GM23338 (cell line): ENCODE data around the gene PLA2R1. TPM values are rescaled to one million over a fixed set of nuclear protein-coding genes. Genes with fewer than 3 reads are reported as not detected.

ENCODE experiments used
- ATAC-seq: fragments of 200-7000 bp; cut with Tn5 transposase; 3 replicates; pipeline ENCODE4 v1.9.1; 2020
- DNase-seq: peaks from one replicate; pipeline ENCODE4 v3.0.0-alpha.2; 2015; ENCODE audit warnings: low spot score
- H2AFZ ChIP-seq: fragments of 200-600 bp; sonication (generic); 2 replicates; pipeline ENCODE4 v1.8.0; 2016; ENCODE audit warnings: antibody characterized with exemption, mild to moderate bottlenecking, moderate library complexity
- H3F3A ChIP-seq: fragments of 200-600 bp; sonication (generic); replicated peaks from 2 replicates; pipeline ENCODE4 v1.8.0; 2017; ENCODE audit warnings: antibody characterized with exemption, mixed run types, low read depth
- H3K27ac ChIP-seq: fragments of 200-600 bp; sonication (generic); 2 replicates; pipeline ENCODE4 v1.6.1; 2016; ENCODE audit warnings: low read depth
- H3K27me3 ChIP-seq: fragments of 200-600 bp; sonication (generic); 2 replicates; pipeline ENCODE4 v1.8.0; 2016; ENCODE audit warnings: mild to moderate bottlenecking, mixed run types, moderate library complexity; ENCODE audit not compliant: insufficient read depth
- H3K36me3 ChIP-seq: fragments of 200-600 bp; sonication (generic); 2 replicates; pipeline ENCODE4 v1.8.0; 2016; ENCODE audit warnings: mild to moderate bottlenecking; ENCODE audit not compliant: insufficient read depth
- H3K4me1 ChIP-seq: fragments of 200-600 bp; sonication (generic); 2 replicates; pipeline ENCODE4 v1.8.0; 2016; ENCODE audit warnings: mild to moderate bottlenecking, moderate library complexity; ENCODE audit not compliant: insufficient read depth
- H3K4me2 ChIP-seq: fragments of 200-600 bp; sonication (generic); 2 replicates; pipeline ENCODE4 v1.7.1; 2017; ENCODE audit warnings: mixed run types
- H3K4me3 ChIP-seq: fragments of 200-600 bp; sonication (generic); 2 replicates; pipeline ENCODE4 v1.6.1; 2016; ENCODE audit warnings: mixed run types
- H3K79me2 ChIP-seq: fragments of 200-600 bp; sonication (generic); replicated peaks from 2 replicates; pipeline ENCODE4 v1.8.0; 2017; ENCODE audit warnings: mild to moderate bottlenecking; ENCODE audit not compliant: insufficient read depth
- H3K9me2 ChIP-seq: fragments of 200-600 bp; sonication (generic); 2 replicates; pipeline ENCODE4 v1.8.0; 2017; ENCODE audit not compliant: insufficient read depth
- H4K20me1 ChIP-seq: fragments of 200-600 bp; sonication (generic); replicated peaks from 2 replicates; pipeline ENCODE4 v1.8.0; 2017; ENCODE audit warnings: mild to moderate bottlenecking; ENCODE audit not compliant: insufficient read depth
- H3K27ac Mint-ChIP-seq: 2 replicates; pipeline ENCODE4 v1.8.0; 2020; ENCODE audit warnings: inconsistent platforms, mild to moderate bottlenecking, moderate library complexity, mixed read lengths
- H3K27me3 Mint-ChIP-seq: 3 replicates; pipeline ENCODE4 v1.8.0; 2022; ENCODE audit warnings: low read depth, mild to moderate bottlenecking, moderate library complexity, mixed read lengths, inconsistent platforms; ENCODE audit not compliant: insufficient read depth, poor library complexity
- H3K36me3 Mint-ChIP-seq: 3 replicates; pipeline ENCODE4 v1.8.0; 2021; ENCODE audit warnings: low read depth, mild to moderate bottlenecking, inconsistent platforms, moderate library complexity, mixed read lengths
- H3K4me1 Mint-ChIP-seq: 3 replicates; pipeline ENCODE4 v1.8.0; 2020; ENCODE audit warnings: mild to moderate bottlenecking, inconsistent platforms, mixed read lengths
- H3K4me3 Mint-ChIP-seq: 3 replicates; pipeline ENCODE4 v1.8.0; 2021; ENCODE audit warnings: moderate library complexity, mild to moderate bottlenecking, inconsistent platforms, mixed read lengths
- H3K9me3 Mint-ChIP-seq: 3 replicates; pipeline ENCODE4 v1.8.0; 2020; ENCODE audit warnings: moderate library complexity, mild to moderate bottlenecking, inconsistent platforms, mixed read lengths
- CREB1 ChIP-seq: fragments of 250-450 bp; sonication (Bioruptor Pico); IDR thresholded peaks from 2 replicates; pipeline ENCODE4 v1.5.0; 2020; ENCODE audit warnings: low read depth, mild to moderate bottlenecking, moderate library complexity
- ETS1 ChIP-seq: IDR thresholded peaks from 2 replicates; pipeline ENCODE4 v1.6.1; 2016; ENCODE audit warnings: antibody characterized with exemption
- EZH2phosphoT487 ChIP-seq: fragments of 200-600 bp; sonication (generic); IDR thresholded peaks from one replicate; pipeline ENCODE4 v1.8.1; 2018; ENCODE audit warnings: antibody characterized with exemption; ENCODE audit not compliant: unreplicated experiment
- JUNB ChIP-seq: IDR thresholded peaks from one replicate; pipeline ENCODE4 v1.6.1; 2016; ENCODE audit warnings: antibody characterized with exemption; ENCODE audit not compliant: unreplicated experiment
- NANOG ChIP-seq: IDR thresholded peaks from 2 replicates; pipeline ENCODE4 v1.6.1; 2016; ENCODE audit warnings: antibody characterized with exemption, borderline replicate concordance
- POLR2AphosphoS5 ChIP-seq: IDR thresholded peaks from 2 replicates; pipeline ENCODE4 v1.6.1; 2016; ENCODE audit warnings: antibody characterized with exemption, low read depth
- ZNF331 ChIP-seq: fragments of 250-450 bp; sonication (Bioruptor Pico); IDR thresholded peaks from 2 replicates; pipeline ENCODE4 v1.5.0; 2020; ENCODE audit warnings: low read depth, mild to moderate bottlenecking, moderate library complexity
- ZNF462 ChIP-seq: fragments of 250-450 bp; sonication (Bioruptor Pico); IDR thresholded peaks from 2 replicates; pipeline ENCODE4 v1.5.0; 2020; ENCODE audit warnings: mild to moderate bottlenecking, moderate library complexity
- polyA plus RNA-seq: library from polyadenylated mRNA; unstranded; fragments of >200 nt; fragmentation: Nextera tagmentation; extraction: Ambion mirVana; gene quantifications from 2 replicates; pipeline ENCODE4 v1.2.1, GENCODE V29; 2016
- total RNA-seq: library from RNA; depleted of rRNA; stranded (reverse); fragments of >200 nt; shearing (Covaris generic); gene quantifications from 2 replicates; pipeline ENCODE4 v1.2.3, GENCODE V29; 2014

PLA2R1 gene
- total and polyA plus RNA-seq, 2 experiments from 2014 or later: 0.57 to 1.2 TPM

- Histone ChIP-seq H4K20me1 (no peaks in the 10 kb centered on the region), H3K27me3 (no peaks in the 10 kb centered on the region), H3K36me3 (no peaks in the 10 kb centered on the region), H2AFZ (no peak overlapping the region), H3K27ac (no peak overlapping the region), H3K9me2 (no peaks in the 10 kb centered on the region), H3K4me2 (no peak overlapping the region), H3F3A (no peaks in the 10 kb centered on the region), H3K4me3 (no peak overlapping the region), H3K79me2 (no peaks in the 10 kb centered on the region), H3K4me1 (peaks cover 8% of the 10 kb centered on the region; the same call in 1 of the 2 replicates)
- Mint-ChIP-seq H3K4me1 (peaks cover 14% of the 10 kb centered on the region), H3K36me3 (no peaks in the 10 kb centered on the region), H3K27me3 (no peaks in the 10 kb centered on the region), H3K27ac (no peak overlapping the region), H3K9me3 (no peaks in the 10 kb centered on the region), H3K4me3 (no peak overlapping the region)
- ATAC-seq: no peak
- TF ChIP-seq POLR2AphosphoS5 (no peak), NANOG (no peak), CREB1 (CRISPR knock-in tag) (no peak), ZNF331 (no peak)
- DNase-seq: no peak
Observed at GRCh38 chr2:159890551-159891266, 171.7 kb downstream of the PLA2R1 start.

GRCh38 chr2:159882130-159882745 lies 180.2 kb downstream of the PLA2R1 start:
- Histone ChIP-seq H3K27ac (no peak overlapping the region), H2AFZ (no peak overlapping the region), H4K20me1 (no peaks in the 10 kb centered on the region), H3K27me3 (no peaks in the 10 kb centered on the region), H3K79me2 (no peaks in the 10 kb centered on the region), H3K4me3 (no peak overlapping the region), H3K4me1 (no peaks in the 10 kb centered on the region), H3K36me3 (no peaks in the 10 kb centered on the region), H3K9me2 (no peaks in the 10 kb centered on the region), H3K4me2 (no peak overlapping the region), H3F3A (no peaks in the 10 kb centered on the region)
- H3K4me3 Mint-ChIP-seq: no peak overlapping the region
- no peak for ATAC-seq
- peaks cover 1% of the 10 kb centered on the region for H3K27me3 Mint-ChIP-seq
- no peak overlapping the region for H3K27ac Mint-ChIP-seq
- no peaks in the 10 kb centered on the region for H3K9me3 Mint-ChIP-seq
- no peaks in the 10 kb centered on the region for H3K36me3 Mint-ChIP-seq
- TF ChIP-seq ETS1: no peak
- TF ChIP-seq EZH2phosphoT487: no peak
- TF ChIP-seq POLR2AphosphoS5: no peak
- TF ChIP-seq ZNF462 (CRISPR knock-in tag): no peak
- TF ChIP-seq JUNB: no peak
- peaks cover 3% of the 10 kb centered on the region; the same call in 1 of the 3 replicates for H3K4me1 Mint-ChIP-seq
- no peak for DNase-seq
